Measurements from ENCODE around the gene KDM4B.
A peak's percentile ranks its signal among the peaks of the same experiment; 100 is the strongest.

The KDM4B gene

DNA sequence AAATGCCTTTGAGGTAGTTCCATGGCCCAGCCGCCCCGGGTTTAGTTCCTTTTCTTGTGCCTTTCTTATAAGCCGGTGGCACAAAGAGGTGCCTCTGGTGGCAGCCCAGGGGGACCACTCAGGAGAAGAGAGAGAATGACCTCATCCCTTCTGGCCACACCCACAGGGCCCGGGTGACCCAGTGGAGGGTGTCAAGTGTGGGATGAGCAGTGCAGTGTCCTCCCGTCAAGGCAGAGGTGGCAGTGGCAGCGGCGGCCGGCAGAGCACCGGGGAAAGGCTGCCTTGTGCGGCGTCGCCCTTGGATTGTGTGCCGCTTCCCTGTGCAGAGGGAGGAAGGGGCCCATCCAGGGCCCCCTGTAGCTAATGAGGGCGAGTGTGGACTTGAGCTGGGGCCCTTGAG, 47.9 kb downstream of the KDM4B start:
- DNase-seq: no peak

DNA sequence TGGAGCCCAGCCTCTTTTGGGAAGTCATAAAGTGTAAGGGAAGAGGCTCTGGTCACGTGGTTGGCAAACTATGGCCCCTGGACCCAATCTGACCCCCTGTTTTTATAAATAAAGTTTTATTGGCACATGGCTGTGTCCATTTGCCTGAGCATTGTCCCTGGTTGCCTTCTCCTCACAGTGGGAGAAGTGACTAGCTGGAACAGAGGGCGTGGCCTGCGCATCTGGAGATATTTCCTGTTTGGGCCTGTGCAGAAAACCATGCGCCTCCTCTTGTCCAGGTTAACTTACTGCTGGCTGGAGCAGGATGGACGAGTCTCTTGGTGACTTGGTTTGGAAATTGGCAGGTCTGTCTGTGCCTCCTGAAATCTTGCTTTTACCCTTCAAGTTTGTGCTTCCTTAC, 48.3 kb downstream of the KDM4B start:
- no peak for DNase-seq

- DNase-seq: no peak
Observed at GRCh38 chr19:5018224-5019015, 49.5 kb downstream of the KDM4B start.

DNA sequence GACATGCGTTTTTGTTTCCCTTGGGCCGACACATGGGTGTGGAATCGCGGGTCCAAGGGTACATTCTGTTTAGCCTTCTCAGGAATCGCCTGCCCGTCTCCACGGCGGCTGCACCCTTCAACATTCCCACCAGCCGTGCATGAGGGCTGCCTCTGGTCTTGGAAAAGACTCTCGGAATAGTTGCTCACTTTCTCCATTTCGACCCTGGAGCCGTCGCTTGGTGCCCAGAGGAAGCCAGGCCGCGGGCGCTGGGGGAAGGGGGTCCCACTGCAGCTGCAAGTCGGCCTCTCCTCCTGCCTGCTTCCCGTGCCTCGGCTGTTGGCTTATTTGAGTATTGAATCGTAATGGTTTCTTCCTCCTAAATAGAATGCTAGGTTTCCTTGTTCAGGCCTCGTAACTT, 51.5 kb downstream of the KDM4B start:
- no peak for DNase-seq

DNA sequence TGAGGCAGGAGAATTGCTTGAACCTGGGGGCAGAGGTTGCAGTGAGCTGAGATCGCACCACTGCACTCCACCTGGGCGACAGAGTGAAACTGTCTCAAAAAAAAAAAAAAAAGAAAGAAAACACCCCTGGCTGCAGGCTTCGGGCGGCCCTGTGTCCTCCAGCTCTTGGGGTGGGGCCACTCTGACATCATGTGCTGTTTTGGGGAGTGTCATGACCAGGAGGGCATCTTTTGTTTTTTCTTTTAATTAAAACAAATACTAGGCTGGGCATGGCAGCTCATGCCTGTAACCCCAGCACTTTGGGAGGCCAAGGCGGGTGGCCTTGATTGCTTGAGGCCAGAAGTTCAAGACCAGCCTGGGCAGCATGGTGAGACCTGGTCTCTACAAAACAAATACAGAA, 52.1 kb downstream of the KDM4B start:
- DNase-seq: no peak

DNA sequence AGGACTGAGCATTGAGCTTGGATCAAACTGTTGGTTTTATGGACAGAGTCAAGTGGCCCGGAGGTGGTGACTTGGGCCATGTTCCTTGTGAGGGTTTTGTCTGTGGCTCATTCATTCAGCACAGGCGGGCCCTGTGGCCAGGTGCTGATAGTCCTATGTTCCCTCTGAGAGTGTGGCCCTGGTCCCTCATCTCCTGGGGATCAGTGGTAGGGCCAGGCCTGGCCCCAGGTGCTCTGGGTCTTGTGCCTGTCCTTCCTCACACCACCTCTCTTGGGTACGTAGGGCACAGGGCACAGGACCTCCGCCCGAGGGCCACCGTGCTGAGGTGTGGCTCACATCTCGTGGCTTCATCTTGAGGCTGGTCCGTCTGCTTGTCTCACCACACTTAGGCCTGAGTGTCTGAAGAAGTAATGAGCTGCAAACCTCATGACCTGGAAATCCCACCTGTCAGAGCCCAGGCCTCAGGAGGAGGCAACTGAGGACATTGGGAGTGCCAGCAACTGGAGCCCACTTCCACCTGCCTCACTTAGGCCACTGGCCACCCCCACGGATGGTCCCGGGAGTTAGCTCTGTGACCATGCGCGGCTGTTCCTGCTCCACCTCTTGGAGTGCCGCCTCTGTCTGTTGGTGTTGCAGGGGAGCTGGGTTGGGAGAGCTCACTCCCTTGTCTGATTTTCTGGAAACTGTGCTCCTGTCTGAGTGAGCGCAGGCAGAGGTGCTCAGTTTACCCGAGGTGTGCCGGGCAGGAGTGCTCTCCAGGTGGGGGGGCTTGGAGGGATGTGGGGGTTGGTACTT, 53.4 kb downstream of the KDM4B start:
- no peak for DNase-seq

- DNase-seq: no peak
Observed at GRCh38 chr19:5023128-5023571, 54.2 kb downstream of the KDM4B start.

DNA sequence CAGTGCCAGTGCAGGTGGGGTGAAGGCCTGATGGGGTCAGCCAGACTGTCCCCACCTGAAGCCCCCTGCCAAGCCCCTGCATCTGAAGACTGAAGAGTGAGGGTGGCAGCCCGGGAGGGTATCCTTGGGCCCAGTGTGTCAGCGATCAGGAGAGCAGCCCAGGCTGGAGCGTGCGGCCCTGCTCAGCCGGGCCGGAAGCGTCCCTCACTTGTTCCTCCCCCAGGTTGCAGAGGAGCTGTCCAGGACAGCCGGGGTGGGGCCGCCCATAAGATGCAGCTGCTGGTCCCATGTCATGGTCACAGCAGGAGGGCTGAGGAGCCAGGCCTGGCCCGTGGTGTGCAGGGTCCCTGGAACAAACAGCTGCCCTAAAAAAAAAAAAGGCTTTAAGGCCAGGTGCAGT, 55.4 kb downstream of the KDM4B start:
- no peak for DNase-seq

DNA sequence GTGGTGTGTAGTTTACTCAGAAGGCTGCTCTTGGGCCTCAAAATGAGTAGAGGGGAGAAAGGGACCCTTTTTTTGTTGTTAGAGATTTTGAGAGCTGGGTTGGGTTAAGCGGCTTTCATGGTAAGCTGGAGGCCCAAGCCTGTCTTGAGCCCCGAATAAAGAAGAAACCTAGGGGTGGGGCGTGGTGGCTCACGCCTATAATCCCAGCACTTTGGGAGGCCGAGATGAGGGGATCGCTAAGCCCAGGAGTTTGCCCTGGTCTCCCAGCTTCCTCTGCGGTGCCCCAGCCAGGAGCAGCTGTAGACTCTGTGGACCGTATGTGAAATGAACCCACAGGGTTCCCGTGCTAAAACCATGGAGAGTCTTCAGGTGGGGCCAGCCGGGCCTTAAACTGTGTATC, 56.1 kb downstream of the KDM4B start:
- no peak for DNase-seq

DNA sequence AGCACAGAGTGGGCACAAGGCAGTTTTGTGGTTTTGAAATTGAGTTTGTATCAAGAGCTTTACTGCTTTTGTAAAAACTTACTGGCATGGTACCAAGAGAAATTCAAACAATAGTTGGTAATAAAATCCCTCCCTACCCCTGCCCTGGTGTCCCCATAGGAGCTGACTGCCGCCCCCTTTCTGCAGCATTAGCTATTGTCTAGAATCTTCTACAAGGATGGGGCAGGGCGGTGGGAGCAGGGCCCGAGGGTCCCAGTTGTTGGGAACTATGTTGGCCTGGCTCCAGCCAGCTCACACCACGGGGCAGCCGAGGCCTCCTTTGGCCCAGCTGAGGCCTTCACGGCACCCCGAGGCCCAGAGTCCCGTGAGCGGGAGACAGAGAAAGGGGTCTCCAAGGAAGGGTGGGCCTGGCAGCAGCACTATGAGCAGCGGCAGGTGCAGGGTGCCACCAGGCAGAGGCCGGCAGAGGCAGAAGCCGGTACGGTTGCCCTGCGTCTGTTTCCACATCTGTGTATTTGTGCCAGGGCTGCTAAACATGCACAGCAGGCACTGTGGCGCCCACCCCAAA, 57.9 kb downstream of the KDM4B start:
- DNase-seq: no peak

- no peak for DNase-seq
Observed at GRCh38 chr19:5028229-5028886, 59.4 kb downstream of the KDM4B start.

GRCh38 chr19:5029596-5029995, 60.7 kb downstream of the KDM4B start:
- DNase-seq: peak; percentile 87

DNA sequence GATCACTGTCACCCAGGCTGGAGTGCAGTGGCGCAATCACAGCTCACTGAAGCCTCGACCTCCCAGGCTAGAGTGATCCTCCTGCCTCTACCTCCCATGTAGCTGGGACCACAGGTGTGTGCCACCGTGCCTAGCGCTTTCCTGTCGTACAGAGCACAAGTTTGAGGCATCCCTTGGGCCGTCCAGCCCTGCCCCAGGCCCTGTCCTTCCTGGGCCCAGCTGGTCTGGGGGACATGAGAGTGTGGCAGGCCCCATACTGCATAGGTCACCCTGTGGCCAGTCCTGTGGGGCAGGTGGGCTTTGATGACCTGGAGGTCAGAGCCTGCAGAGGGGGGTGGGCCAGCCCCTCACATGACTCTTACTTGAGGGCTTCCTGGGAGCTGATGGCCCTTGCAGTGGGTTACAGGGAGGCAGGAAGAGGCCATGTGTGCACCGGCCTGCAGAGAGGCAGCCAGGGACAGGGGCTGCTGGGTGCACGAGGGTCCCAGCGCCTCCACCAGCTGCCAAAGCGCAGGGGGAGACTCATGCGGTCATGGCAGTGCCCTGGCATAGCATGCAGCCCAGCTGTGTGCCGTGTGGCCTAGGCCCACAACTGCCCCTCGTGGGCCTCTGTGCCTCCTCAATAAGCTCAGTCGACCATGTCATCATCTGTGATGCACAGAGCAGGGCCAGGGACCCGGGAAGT, 61.4 kb downstream of the KDM4B start:
- no peak for DNase-seq

GRCh38 chr19:5030822-5031221, 61.9 kb downstream of the KDM4B start:
- DNase-seq: no peak

DNA sequence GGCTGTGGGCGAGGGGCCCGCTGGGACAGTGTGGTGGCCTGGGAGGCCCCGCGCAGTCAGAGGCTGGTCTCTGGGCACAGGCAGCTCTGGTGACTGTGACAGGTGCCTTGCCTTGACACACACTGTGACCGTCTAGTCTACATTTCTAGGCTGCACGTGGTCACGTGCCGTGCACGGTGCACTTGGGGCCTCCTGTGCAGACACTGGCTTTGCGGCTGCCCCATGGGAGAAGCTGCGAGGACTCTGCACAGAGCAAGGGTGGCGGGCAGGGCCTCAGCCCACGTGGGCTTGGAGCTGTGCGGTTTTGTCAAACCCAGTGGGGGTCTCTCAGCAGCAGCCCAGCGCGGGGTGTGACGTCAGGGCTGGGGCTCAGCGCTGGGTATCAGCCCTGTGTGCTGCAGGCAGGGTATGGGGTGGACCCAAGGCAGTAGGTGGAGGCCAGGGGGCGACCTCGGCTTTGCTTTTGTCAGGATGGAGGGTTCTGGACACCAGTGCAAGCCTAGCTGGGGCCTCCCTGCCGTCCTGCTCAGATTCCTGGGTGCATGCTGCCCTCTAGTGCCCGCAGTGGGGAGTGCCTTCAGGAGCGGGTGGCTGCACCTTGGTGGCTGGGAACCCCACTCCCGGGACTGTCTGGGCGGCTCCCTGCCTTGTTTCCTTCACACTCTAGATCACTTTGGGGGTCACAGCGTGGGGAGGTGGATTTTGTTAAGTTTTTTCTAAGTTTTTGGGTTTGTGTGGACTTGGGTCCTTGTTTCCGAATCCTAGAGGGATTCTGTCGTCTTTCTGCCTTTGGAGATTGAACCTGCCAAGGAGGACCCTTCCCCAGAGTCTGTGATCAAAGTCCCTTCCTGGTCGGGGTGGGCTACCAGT, 62.6 kb downstream of the KDM4B start:
- DNase-seq: peak; percentile 98

GRCh38 chr19:5032101-5032967, 63.4 kb downstream of the KDM4B start:
- DNase-seq: no peak

- no peak for DNase-seq
Observed at GRCh38 chr19:5035105-5035761, 66.3 kb downstream of the KDM4B start.

DNA sequence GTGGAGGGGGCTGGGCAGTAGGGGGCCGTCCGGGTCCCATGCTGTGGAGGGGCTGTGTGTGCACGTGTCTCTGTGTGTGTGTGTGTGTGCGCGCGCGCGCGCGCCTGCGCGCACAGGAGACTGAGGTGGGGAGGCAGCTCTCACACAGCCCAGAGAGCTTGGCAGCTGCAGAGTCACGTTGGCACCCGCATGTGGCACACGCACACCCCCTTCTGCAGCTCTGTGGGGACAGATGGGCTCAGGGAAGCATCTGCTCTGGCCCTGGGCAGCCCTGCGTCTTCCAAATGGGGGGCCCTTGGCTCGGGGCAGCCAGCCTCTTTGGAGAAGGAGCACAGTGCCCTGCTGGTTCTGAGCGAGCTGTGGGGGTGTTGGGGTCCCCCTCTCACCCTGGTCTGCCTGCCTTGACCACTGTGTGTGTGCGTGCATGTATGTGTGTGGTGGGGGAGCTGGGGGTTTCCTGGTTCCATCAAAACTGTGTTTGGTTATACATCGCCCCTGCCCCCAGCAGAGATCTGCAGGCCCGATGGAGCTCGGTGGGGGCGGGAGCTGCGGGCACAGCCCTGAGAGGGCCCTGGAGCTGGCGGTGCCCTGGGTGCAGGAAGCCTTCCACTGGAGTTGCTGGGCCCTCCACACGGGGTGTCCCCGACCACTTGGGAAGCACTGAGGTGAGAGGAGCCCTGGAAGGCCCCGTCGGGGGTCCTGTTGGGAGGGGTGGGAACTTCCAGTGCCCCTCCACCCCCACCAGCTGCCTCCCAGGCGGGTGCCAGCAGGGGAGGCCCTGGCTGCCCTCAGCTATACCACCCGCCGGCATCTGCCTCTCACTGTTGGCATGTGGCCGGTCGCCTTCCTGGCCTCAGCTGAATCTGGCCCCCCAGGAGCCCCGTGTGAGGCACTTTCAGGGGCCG, 67.1 kb downstream of the KDM4B start:
- DNase-seq: no peak
